ENCODE results near the gene RHOT1.
"Not testable (repeated sequence)": the region's sequence is repeated elsewhere in the genome, so short reads cannot be mapped to it uniquely, and the experiment has no call there.

RHOT1 gene

GRCh38 chr17:32124985-32125847, 17.1 kb upstream of the RHOT1 start:
- no peak for DNase-seq

- no peak for DNase-seq
Measured at GRCh38 chr17:32125848-32126153, 16.5 kb upstream of the RHOT1 start.

DNA sequence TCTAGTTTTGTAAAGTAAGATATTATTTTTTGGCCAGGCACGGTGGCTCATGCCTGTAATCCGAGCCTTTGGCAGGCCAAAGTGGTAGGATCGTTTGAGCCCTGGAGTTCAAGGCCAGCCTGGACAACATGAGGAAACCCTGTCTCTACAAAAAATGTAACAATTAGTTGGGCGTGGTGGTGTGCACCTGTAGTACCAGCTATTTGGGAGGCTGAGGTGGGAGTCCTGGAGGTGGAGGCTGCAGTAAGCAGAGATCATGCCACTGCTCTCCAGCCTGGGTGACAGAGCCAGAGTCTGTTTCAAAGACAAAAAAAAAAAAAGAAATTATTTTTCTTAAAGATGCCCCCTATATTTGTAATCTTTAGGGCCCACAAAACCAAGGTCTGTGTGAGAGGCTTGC, 16.0 kb upstream of the RHOT1 start:
- DNase-seq, result no peak

- no peak for DNase-seq
Measured at GRCh38 chr17:32126746-32127145, 15.6 kb upstream of the RHOT1 start.

DNA sequence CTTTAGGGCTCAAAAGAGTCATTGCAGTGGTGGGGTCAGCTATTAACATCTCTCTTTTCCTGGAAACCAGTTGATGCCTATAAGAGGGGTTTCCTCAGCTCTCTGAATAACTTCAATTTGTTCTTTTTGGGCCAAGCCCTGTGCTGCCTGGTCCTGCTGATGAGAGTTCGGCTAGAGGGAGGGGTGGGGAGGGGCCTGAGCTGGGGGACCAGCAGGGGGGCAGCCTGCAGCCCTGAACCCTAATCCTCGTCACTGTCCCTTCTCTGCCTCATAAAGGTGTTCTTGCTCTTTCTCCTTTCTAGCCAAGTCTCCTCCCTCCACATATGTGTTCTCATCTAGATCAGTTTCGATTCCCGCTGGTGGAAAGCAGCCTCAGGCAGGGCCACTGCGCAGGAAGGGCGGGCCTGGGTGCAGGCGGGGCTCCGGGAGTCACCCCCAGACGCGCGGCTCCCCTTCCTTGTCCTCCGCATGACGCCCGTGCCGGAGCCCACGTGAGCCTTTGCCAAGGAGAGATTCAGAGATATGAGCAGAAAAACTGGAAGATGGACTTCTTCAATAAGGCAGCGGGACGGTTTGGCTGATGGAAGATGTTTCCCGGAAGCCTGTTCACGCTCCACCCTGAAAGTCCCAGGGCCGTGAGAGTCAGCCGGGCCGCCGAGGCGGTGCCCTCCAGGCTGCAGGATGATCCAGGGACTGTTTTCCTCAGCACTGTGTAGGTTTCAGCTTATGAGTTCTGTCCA, 15.0 kb upstream of the RHOT1 start:
- peak; percentile 68 for DNase-seq

- DNase-seq, result not testable (repeated sequence)
Measured at GRCh38 chr17:32128470-32128869, 13.8 kb upstream of the RHOT1 start.

- not testable (repeated sequence) for DNase-seq
Measured at GRCh38 chr17:32135497-32136117, 6.7 kb upstream of the RHOT1 start.

GRCh38 chr17:32136856-32137255, 5.4 kb upstream of the RHOT1 start:
- no peak for DNase-seq

DNA sequence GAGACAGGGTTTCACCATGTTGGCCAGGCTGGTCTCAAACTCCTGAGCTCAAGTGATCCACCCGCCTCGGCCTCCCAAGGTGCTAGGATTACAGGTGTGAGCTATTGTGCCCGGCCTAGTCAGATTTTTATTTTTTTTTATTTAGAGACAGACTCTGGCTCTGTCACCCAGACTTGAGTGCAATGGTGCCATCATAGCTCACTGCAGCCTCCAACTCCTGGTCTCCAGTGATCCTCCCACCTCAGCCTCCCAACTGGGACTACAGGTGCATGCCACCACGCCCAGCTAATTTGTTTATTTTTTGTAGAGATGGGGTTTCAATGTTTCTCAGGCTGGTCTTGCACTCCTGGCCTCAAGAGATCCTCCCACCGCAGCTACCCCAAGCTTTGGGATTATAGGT, 2.8 kb upstream of the RHOT1 start:
- not testable (repeated sequence) for DNase-seq

- DNase-seq, result peak; percentile 84
Measured at GRCh38 chr17:32141258-32141657, 1.0 kb upstream of the RHOT1 start.

DNA sequence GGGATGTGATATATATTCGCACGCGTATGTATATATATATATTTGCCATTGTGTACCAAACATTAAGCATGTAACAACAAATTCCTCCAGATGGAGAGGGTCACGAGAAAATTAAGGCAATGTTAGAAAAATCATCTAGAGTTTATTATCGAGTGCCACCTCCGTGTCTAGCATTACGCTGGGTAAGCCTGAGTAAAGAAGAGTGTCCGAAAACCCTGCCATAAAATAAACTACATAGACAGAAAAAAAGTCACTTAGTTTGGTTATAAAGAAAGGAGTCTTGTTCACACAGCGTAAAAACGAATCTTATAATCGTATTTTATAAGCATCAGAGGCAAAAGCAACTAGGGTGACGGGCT, 644 bp upstream of the RHOT1 start:
- DNase-seq, result no peak

DNA sequence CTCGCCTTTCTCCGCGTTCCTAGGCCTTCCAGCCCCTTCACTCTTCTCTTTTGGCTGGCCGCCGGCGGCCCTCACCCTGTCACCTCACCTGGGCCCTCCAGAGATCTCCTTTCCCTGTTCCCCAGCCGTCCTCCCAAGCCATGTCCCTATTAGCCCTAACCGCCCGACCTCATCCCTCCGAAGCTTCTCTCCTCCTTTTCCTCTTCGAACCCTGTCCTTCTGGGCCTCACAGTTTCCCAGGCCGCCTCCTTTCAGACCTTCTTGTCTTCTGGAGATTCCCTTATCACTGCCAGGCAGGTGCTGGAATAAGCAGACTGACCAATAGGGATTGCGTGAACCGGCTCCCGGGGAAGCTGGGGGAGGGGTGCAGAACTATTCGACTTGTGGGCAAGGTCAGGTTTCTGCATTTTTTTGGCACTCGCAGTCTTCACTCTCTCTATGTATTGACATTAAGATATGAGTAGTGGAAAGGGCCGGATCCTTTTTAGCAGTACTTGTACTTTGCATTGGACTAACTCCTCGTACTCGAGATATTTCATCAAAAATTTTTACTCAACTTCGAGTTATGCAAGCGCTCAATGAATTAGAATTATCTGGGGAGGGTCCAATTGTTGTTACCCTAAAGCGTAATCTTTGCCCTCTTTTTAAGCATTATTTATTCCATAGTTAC, 690 bp downstream of the RHOT1 start:
- peak; percentile 65 for DNase-seq

GRCh38 chr17:32143527-32143870, 1.2 kb downstream of the RHOT1 start:
- no peak for DNase-seq

- DNase-seq, result not testable (repeated sequence)
Measured at GRCh38 chr17:32144442-32144841, 2.1 kb downstream of the RHOT1 start.

GRCh38 chr17:32148351-32148750, 6.0 kb downstream of the RHOT1 start:
- DNase-seq, result no peak

DNA sequence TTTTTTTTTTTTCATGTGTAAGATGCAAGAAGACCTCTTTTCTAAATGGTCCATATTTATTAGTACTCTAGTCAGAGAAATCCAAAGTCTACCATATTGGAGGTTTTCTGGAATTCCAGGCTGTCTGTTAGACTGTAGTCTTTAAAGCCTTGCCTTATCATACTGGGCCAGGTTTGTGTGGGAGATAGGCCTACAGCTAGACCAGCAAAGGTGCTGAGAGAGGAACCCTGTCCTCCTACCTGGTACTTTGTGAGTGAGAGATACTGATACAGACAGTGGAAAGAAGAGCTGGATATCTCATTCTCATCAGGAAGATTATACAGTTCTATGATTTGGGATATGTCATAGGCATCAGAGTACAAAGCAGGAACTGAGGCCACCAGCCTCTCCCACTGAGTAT, 8.1 kb downstream of the RHOT1 start:
- DNase-seq, result no peak

GRCh38 chr17:32152130-32152529, 9.8 kb downstream of the RHOT1 start:
- DNase-seq, result no peak

GRCh38 chr17:32155896-32156295, 13.6 kb downstream of the RHOT1 start:
- DNase-seq, result no peak

- no peak for DNase-seq
Measured at GRCh38 chr17:32156656-32157055, 14.4 kb downstream of the RHOT1 start.

GRCh38 chr17:32157225-32157624, 14.9 kb downstream of the RHOT1 start:
- peak; percentile 44 for DNase-seq

DNA sequence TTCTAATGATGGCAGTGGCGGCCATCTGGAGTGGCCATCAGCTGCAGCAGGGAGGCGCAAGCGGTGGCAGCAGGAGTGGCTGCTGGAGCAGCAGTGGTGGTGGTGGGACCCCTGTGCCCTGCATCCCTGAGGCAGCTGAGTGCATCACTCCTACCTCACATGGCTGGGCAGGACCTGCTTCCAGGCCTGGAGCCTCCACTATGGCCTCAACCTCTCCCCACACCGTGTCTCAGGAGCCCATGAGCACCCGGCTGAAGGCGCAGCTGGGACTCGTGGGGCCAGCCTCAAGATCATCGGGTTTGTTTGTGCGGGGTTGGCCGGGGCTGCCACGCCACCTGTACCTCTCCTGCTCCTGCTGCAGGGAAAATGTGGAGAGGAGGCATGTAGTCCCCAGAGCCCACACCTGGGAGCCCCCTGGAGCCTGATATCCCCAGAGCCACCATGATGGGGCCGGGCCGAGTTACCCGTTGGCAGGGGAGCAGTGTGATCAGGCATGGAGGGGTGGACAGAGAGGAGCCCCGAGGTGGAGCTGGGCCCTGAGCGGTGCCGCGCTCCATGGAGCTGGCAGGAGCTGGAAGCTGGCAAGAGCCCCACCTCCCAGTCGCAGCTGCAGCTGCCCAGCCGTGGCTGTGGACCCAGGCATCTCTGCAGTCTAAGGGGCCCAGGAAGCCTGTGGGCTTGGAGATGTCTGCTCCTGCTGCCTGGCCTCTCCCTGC, 16.7 kb downstream of the RHOT1 start:
- DNase-seq, result no peak

GRCh38 chr17:32159586-32160438, 17.5 kb downstream of the RHOT1 start:
- no peak for DNase-seq

Data from fibroblast of skin of abdomen (primary cell).